Calu3 (cell line): ENCODE results near the gene PKP3. TPM values are rescaled to one million over a fixed set of nuclear protein-coding genes. Genes with fewer than 3 reads are reported as not detected.

Experiments
- BruUV-seq: library from RNA; stranded (reverse); fragments of 400-500 nt; replicated peaks from 2 replicates; lab custom pipeline; 2021; lab: Mats Ljungman, UMichigan
- CTCF ChIA-PET: fragments of 300-600 bp; sonication (Branson Sonifier 250); formaldehyde crosslinking; loops from one replicate; lab custom pipeline; 2022; ENCODE audit warnings: antibody characterized with exemption; lab: Charles Lee
- DNase-seq: peaks from one replicate; pipeline ENCODE4 v3.0.0; 2022
- H3K27ac Mint-ChIP-seq: one replicate; pipeline ENCODE4 v1.8.0; 2022; ENCODE audit warnings: mixed read lengths; ENCODE audit not compliant: unreplicated experiment
- H3K27me3 Mint-ChIP-seq: one replicate; pipeline ENCODE4 v1.8.0; 2022; ENCODE audit warnings: mixed read lengths; ENCODE audit not compliant: unreplicated experiment
- H3K36me3 Mint-ChIP-seq: one replicate; pipeline ENCODE4 v1.8.0; 2022; ENCODE audit warnings: mild to moderate bottlenecking, moderate library complexity, mixed read lengths; ENCODE audit not compliant: insufficient read depth, unreplicated experiment
- H3K4me1 Mint-ChIP-seq: one replicate; pipeline ENCODE4 v1.8.0; 2022; ENCODE audit warnings: mild to moderate bottlenecking, low read depth, mixed read lengths; ENCODE audit not compliant: unreplicated experiment
- H3K4me3 Mint-ChIP-seq: one replicate; pipeline ENCODE4 v1.8.0; 2022; ENCODE audit warnings: mild to moderate bottlenecking, low read depth, moderate library complexity, mixed read lengths; ENCODE audit not compliant: unreplicated experiment
- H3K9me3 Mint-ChIP-seq: one replicate; pipeline ENCODE4 v1.8.0; 2022; ENCODE audit warnings: low read depth, mixed read lengths; ENCODE audit not compliant: unreplicated experiment
- CTCF ChIP-seq: fragments of 200-600 bp; IDR thresholded peaks from one replicate; pipeline ENCODE4 v1.8.0; 2022; ENCODE audit warnings: antibody characterized with exemption; ENCODE audit not compliant: unreplicated experiment
- intact Hi-C: fragments of 100-400 bp; cut with micrococcal nuclease; formaldehyde crosslinking; loops from one replicate; pipeline ENCODE4 v1.10.0; 2022; ENCODE audit not compliant: unreplicated experiment
- total RNA-seq: library from RNA; stranded (reverse); gene quantifications from 2 replicates; pipeline ENCODE4 v1.2.3, GENCODE V29; 2022

The PKP3 gene
- total RNA-seq, 1 experiment from 2014 or later = 128 TPM

GRCh38 chr11:445765-446588 lies 52.0 kb downstream of the PKP3 start:
- DNase-seq = no peak
- intact Hi-C loops = no loop called here
- H3K27ac Mint-ChIP-seq = peak overlapping the region; percentile 43
- H3K4me1 Mint-ChIP-seq = peaks cover 13% of the 10 kb centered on the region
- no peaks in the 10 kb centered on the region for H3K27me3 Mint-ChIP-seq
- H3K4me3 Mint-ChIP-seq = no peak overlapping the region
- BruUV-seq = no TSS peak
- peaks cover 50% of the 10 kb centered on the region for H3K36me3 Mint-ChIP-seq
- no peak for TF ChIP-seq CTCF
- CTCF ChIA-PET = interaction anchor here (0.6 kb wide), 1 partner anchor 141 kb away, joined by 3 read pairs; no protein-coding TSS in a partner anchor
- H3K9me3 Mint-ChIP-seq = no peaks in the 10 kb centered on the region

DNA sequence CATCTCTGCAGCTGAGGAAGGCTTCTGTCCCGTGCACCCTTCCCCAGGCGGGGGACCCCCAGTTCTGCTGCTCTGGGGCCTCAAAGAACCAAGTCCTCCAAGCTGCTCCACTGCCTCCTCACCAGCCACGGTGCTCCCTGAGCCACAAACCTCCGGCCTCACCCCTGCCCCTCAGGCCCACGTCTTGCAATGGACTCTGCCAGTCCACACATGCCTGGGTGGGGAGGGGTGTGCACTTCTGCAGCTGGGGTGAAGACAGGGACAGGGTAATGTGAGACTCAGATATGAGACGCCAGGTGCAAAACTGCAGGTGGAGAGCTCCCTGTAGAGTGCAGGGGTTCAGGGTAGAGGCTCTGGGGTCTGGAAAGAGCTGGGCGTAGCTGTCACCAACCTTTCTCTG lies 52.9 kb downstream of the PKP3 start:
- no peaks in the 10 kb centered on the region for H3K27me3 Mint-ChIP-seq
- no peak overlapping the region for H3K27ac Mint-ChIP-seq
- no TSS peak for BruUV-seq
- peaks cover 48% of the 10 kb centered on the region for H3K36me3 Mint-ChIP-seq
- intact Hi-C loops = no loop called here
- no peak overlapping the region for H3K4me3 Mint-ChIP-seq
- no peak for TF ChIP-seq CTCF
- peaks cover 18% of the 10 kb centered on the region for H3K4me1 Mint-ChIP-seq
- no peaks in the 10 kb centered on the region for H3K9me3 Mint-ChIP-seq
- CTCF ChIA-PET = interaction anchor here (0.6 kb wide), 1 partner anchor 139 kb away, joined by 4 read pairs; the partner anchor contains the start of gene IFITM2
- DNase-seq = no peak

DNA sequence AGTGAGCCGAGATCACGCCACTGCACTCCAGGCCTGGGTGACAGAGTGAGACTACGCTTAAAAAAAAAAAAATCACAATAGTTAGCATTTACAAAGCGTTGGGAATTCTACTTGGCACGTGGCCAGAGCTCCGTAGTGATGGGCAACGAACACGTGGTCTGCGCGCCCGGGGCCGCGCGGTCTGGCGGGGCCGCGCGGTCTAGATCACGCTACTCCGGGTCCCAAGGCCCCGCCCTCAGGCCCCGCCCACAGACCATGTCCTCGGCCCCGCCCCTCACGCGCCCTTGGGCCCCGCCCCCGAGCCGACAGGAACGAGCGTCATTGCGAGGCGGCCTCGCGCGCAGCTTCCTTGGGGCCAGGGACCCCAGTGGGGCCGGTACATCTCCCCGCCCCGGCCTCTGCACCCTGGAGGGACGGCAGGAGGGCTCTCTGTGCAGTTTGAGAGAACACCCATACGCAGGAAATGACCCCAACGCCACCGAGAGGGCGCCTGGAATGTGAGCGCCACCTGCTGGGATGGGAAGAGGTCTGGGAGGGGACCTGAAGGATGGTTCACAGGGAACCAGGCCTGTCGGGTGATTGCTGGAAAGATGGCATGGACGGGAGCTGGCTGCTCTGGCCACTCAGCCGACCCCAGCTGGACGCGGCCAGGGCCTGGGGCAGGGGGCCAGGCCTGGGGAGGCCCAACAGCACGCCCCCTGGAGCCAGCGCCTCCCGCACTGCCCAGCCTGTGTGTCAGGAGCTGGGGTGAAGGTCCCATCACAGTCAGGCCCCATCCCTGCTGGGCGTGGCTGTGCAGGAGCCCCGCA lies 54.1 kb downstream of the PKP3 start:
- intact Hi-C loops = no loop called here

More for the DNA sequence above, 54.1 kb downstream of the PKP3 start:
- no peaks in the 10 kb centered on the region for H3K9me3 Mint-ChIP-seq
- H3K4me3 Mint-ChIP-seq = peak overlapping the region; percentile 81
- H3K27me3 Mint-ChIP-seq = no peaks in the 10 kb centered on the region
- CTCF ChIA-PET = interaction anchor here (0.6 to 1.8 kb wide), 10 partner anchors 9 to 190 kb away, joined by 3 to 9 read pairs (median 3); partner anchors contain the start of gene PKP3
- H3K27ac Mint-ChIP-seq = peak overlapping the region; percentile 73
- no TSS peak for BruUV-seq
- peak; percentile 86 for TF ChIP-seq CTCF
- DNase-seq = peak; percentile 96
- H3K36me3 Mint-ChIP-seq = peaks cover 48% of the 10 kb centered on the region
- H3K4me1 Mint-ChIP-seq = peaks cover 18% of the 10 kb centered on the region
